Activated T-helper 17 cell treated with anti-CD3 and anti-CD28 coated beads, Interleukin-2, amount 50 U/mL, for 72 hours (primary cell): ENCODE results near the gene KLHL1. TPM values are rescaled to one million over a fixed set of nuclear protein-coding genes. Genes with fewer than 3 reads are reported as not detected.

Experiments
- ATAC-seq: fragments of 150-1000 bp; cut with Tn5 transposase; replicated peaks from 2 replicates; pipeline ENCODE4 v1.10.0; 2021; ENCODE audit warnings: mild to moderate bottlenecking, moderate library complexity
- H3K27ac Mint-ChIP-seq: one replicate; pipeline ENCODE4 v1.8.0; 2022; ENCODE audit warnings: mixed read lengths
- H3K27me3 Mint-ChIP-seq: one replicate; pipeline ENCODE4 v1.8.0; 2022; ENCODE audit warnings: mixed read lengths
- H3K36me3 Mint-ChIP-seq: one replicate; pipeline ENCODE4 v1.8.0; 2022; ENCODE audit warnings: low read depth, mild to moderate bottlenecking, mixed read lengths
- H3K4me1 Mint-ChIP-seq: one replicate; pipeline ENCODE4 v1.8.0; 2022; ENCODE audit warnings: mixed read lengths
- H3K4me3 Mint-ChIP-seq: one replicate; pipeline ENCODE4 v1.8.0; 2022; ENCODE audit warnings: mild to moderate bottlenecking, mixed read lengths
- H3K9me3 Mint-ChIP-seq: one replicate; pipeline ENCODE4 v1.8.0; 2022; ENCODE audit warnings: mixed read lengths
- total RNA-seq, 2 donors: library from RNA; stranded (reverse); gene quantifications; one replicate each; pipeline ENCODE4 v1.2.3, GENCODE V29; 2022

Gene KLHL1
- total RNA-seq, 2 donors from 2014 or later, result not detected

- Mint-ChIP-seq H3K27me3 (no peaks in the 10 kb centered on the region), H3K36me3 (no peaks in the 10 kb centered on the region), H3K27ac (no peak overlapping the region), H3K4me1 (no peaks in the 10 kb centered on the region), H3K4me3 (no peak overlapping the region), H3K9me3 (peaks cover 8% of the 10 kb centered on the region)
- ATAC-seq, result no peak
These were observed 235.8 kb downstream of the KLHL1 start for GRCh38 chr13:69872321-69873047.

- Mint-ChIP-seq H3K27ac (no peak overlapping the region), H3K36me3 (no peaks in the 10 kb centered on the region), H3K4me3 (no peak overlapping the region), H3K4me1 (no peaks in the 10 kb centered on the region), H3K27me3 (no peaks in the 10 kb centered on the region), H3K9me3 (peaks cover 4% of the 10 kb centered on the region)
- ATAC-seq, result no peak
These were observed 241.7 kb downstream of the KLHL1 start for GRCh38 chr13:69866555-69866954.

GRCh38 chr13:69857183-69857821, 250.9 kb downstream of the KLHL1 start:
- Mint-ChIP-seq H3K36me3 (no peaks in the 10 kb centered on the region), H3K4me3 (no peak overlapping the region), H3K4me1 (no peaks in the 10 kb centered on the region), H3K27ac (no peak overlapping the region), H3K27me3 (no peaks in the 10 kb centered on the region), H3K9me3 (no peaks in the 10 kb centered on the region)
- ATAC-seq, result no peak

GRCh38 chr13:69856331-69856730, 251.9 kb downstream of the KLHL1 start:
- Mint-ChIP-seq H3K4me3 (no peak overlapping the region), H3K27ac (no peak overlapping the region)

GRCh38 chr13:69828527-69828926, 279.7 kb downstream of the KLHL1 start:
- no peak for ATAC-seq
- no peaks in the 10 kb centered on the region for H3K36me3 Mint-ChIP-seq
- no peak overlapping the region for H3K4me3 Mint-ChIP-seq
- peaks cover 11% of the 10 kb centered on the region for H3K9me3 Mint-ChIP-seq
- H3K27me3 Mint-ChIP-seq, result no peaks in the 10 kb centered on the region
- no peak overlapping the region for H3K27ac Mint-ChIP-seq
- no peaks in the 10 kb centered on the region for H3K4me1 Mint-ChIP-seq

More at GRCh38 chr13:69856331-69856730, 251.9 kb downstream of the KLHL1 start:
- H3K9me3 Mint-ChIP-seq, result no peaks in the 10 kb centered on the region
- no peaks in the 10 kb centered on the region for H3K27me3 Mint-ChIP-seq
- no peaks in the 10 kb centered on the region for H3K4me1 Mint-ChIP-seq
- H3K36me3 Mint-ChIP-seq, result no peaks in the 10 kb centered on the region
- ATAC-seq, result no peak

GRCh38 chr13:69820180-69820579, 288.1 kb downstream of the KLHL1 start:
- Mint-ChIP-seq H3K36me3 (no peaks in the 10 kb centered on the region), H3K4me3 (no peak overlapping the region), H3K27me3 (no peaks in the 10 kb centered on the region), H3K27ac (no peak overlapping the region), H3K4me1 (no peaks in the 10 kb centered on the region), H3K9me3 (no peaks in the 10 kb centered on the region)
- ATAC-seq, result no peak

GRCh38 chr13:69817333-69817869, 290.9 kb downstream of the KLHL1 start:
- no peaks in the 10 kb centered on the region for H3K4me1 Mint-ChIP-seq
- no peak for ATAC-seq
- no peak overlapping the region for H3K27ac Mint-ChIP-seq
- no peaks in the 10 kb centered on the region for H3K36me3 Mint-ChIP-seq
- H3K9me3 Mint-ChIP-seq, result peaks cover 5% of the 10 kb centered on the region
- H3K27me3 Mint-ChIP-seq, result no peaks in the 10 kb centered on the region
- H3K4me3 Mint-ChIP-seq, result no peak overlapping the region

- no peaks in the 10 kb centered on the region for H3K36me3 Mint-ChIP-seq
- H3K4me3 Mint-ChIP-seq, result no peak overlapping the region
- peaks cover 20% of the 10 kb centered on the region for H3K9me3 Mint-ChIP-seq
- H3K27ac Mint-ChIP-seq, result no peak overlapping the region
- no peaks in the 10 kb centered on the region for H3K27me3 Mint-ChIP-seq
- no peak for ATAC-seq
- H3K4me1 Mint-ChIP-seq, result no peaks in the 10 kb centered on the region
These were observed 299.1 kb downstream of the KLHL1 start for GRCh38 chr13:69809152-69809551.

GRCh38 chr13:69796256-69796655, 312.0 kb downstream of the KLHL1 start:
- Mint-ChIP-seq H3K27me3 (no peaks in the 10 kb centered on the region), H3K27ac (no peak overlapping the region), H3K9me3 (peaks cover 9% of the 10 kb centered on the region), H3K4me3 (no peak overlapping the region), H3K36me3 (no peaks in the 10 kb centered on the region), H3K4me1 (no peaks in the 10 kb centered on the region)
- no peak for ATAC-seq

GRCh38 chr13:69793783-69794453, 314.3 kb downstream of the KLHL1 start:
- peaks cover 12% of the 10 kb centered on the region for H3K9me3 Mint-ChIP-seq
- ATAC-seq, result no peak
- H3K27ac Mint-ChIP-seq, result no peak overlapping the region
- no peaks in the 10 kb centered on the region for H3K36me3 Mint-ChIP-seq
- no peaks in the 10 kb centered on the region for H3K4me1 Mint-ChIP-seq
- no peaks in the 10 kb centered on the region for H3K27me3 Mint-ChIP-seq
- no peak overlapping the region for H3K4me3 Mint-ChIP-seq

- no peak for ATAC-seq
- no peak overlapping the region for H3K27ac Mint-ChIP-seq
- H3K27me3 Mint-ChIP-seq, result no peaks in the 10 kb centered on the region
- H3K36me3 Mint-ChIP-seq, result no peaks in the 10 kb centered on the region
- no peaks in the 10 kb centered on the region for H3K4me1 Mint-ChIP-seq
- peaks cover 3% of the 10 kb centered on the region for H3K9me3 Mint-ChIP-seq
- H3K4me3 Mint-ChIP-seq, result no peak overlapping the region
These were observed 331.3 kb downstream of the KLHL1 start for GRCh38 chr13:69776937-69777336.

GRCh38 chr13:69769608-69770007, 338.6 kb downstream of the KLHL1 start:
- ATAC-seq, result no peak
- no peak overlapping the region for H3K4me3 Mint-ChIP-seq
- H3K27ac Mint-ChIP-seq, result no peak overlapping the region
- no peaks in the 10 kb centered on the region for H3K36me3 Mint-ChIP-seq
- peaks cover 8% of the 10 kb centered on the region for H3K9me3 Mint-ChIP-seq
- no peaks in the 10 kb centered on the region for H3K27me3 Mint-ChIP-seq
- H3K4me1 Mint-ChIP-seq, result no peaks in the 10 kb centered on the region

GRCh38 chr13:69761581-69761980, 346.7 kb downstream of the KLHL1 start:
- H3K4me3 Mint-ChIP-seq, result no peak overlapping the region
- no peaks in the 10 kb centered on the region for H3K4me1 Mint-ChIP-seq
- no peaks in the 10 kb centered on the region for H3K27me3 Mint-ChIP-seq
- no peaks in the 10 kb centered on the region for H3K9me3 Mint-ChIP-seq
- H3K36me3 Mint-ChIP-seq, result no peaks in the 10 kb centered on the region
- no peak overlapping the region for H3K27ac Mint-ChIP-seq
- ATAC-seq, result no peak

- peaks cover 5% of the 10 kb centered on the region for H3K9me3 Mint-ChIP-seq
- H3K27me3 Mint-ChIP-seq, result no peaks in the 10 kb centered on the region
- H3K36me3 Mint-ChIP-seq, result no peaks in the 10 kb centered on the region
- ATAC-seq, result no peak
- H3K4me3 Mint-ChIP-seq, result no peak overlapping the region
- H3K4me1 Mint-ChIP-seq, result no peaks in the 10 kb centered on the region
- no peak overlapping the region for H3K27ac Mint-ChIP-seq
These were observed 353.2 kb downstream of the KLHL1 start for GRCh38 chr13:69755101-69755500.

GRCh38 chr13:69751259-69751658, 357.0 kb downstream of the KLHL1 start:
- no peak overlapping the region for H3K27ac Mint-ChIP-seq
- H3K4me3 Mint-ChIP-seq, result no peak overlapping the region
- H3K27me3 Mint-ChIP-seq, result no peaks in the 10 kb centered on the region
- ATAC-seq, result no peak
- H3K9me3 Mint-ChIP-seq, result peaks cover 5% of the 10 kb centered on the region
- H3K36me3 Mint-ChIP-seq, result no peaks in the 10 kb centered on the region
- no peaks in the 10 kb centered on the region for H3K4me1 Mint-ChIP-seq
